Activated CD4-positive, alpha-beta T cell treated with anti-CD3 and anti-CD28 coated beads, Interleukin-2, amount 10 ng/mL, durations not matched to agents 7 days and 5 days (primary cell): ENCODE results near the gene RIMBP2. TPM values are rescaled to one million over a fixed set of nuclear protein-coding genes. Genes with fewer than 3 reads are reported as not detected.

ENCODE experiments used
- CTCF ChIA-PET: fragments of 350-600 bp; sonication (Branson Sonifier 250); formaldehyde crosslinking; loops from one replicate; lab custom pipeline; 2021; ENCODE audit warnings: antibody characterized with exemption; lab: Charles Lee
- POLR2A ChIA-PET: fragments of 350-600 bp; sonication (Branson Sonifier 250); formaldehyde crosslinking; loops from one replicate; lab custom pipeline; 2021; ENCODE audit warnings: antibody characterized with exemption; lab: Charles Lee
- DNase-seq: peaks from one replicate; pipeline ENCODE4 v3.0.0-alpha.2; 2020
- H3K27ac Mint-ChIP-seq: one replicate; pipeline ENCODE4 v1.8.0; 2021; ENCODE audit warnings: mild to moderate bottlenecking, moderate library complexity, mixed read lengths
- H3K27me3 Mint-ChIP-seq: one replicate; pipeline ENCODE4 v1.8.0; 2021; ENCODE audit warnings: mixed read lengths
- H3K36me3 Mint-ChIP-seq: one replicate; pipeline ENCODE4 v1.8.0; 2021; ENCODE audit warnings: low read depth, mixed read lengths
- H3K4me1 Mint-ChIP-seq: one replicate; pipeline ENCODE4 v1.8.0; 2021; ENCODE audit warnings: mixed read lengths
- H3K4me3 Mint-ChIP-seq: one replicate; pipeline ENCODE4 v1.8.0; 2021; ENCODE audit warnings: mild to moderate bottlenecking, moderate library complexity, mixed read lengths
- H3K9me3 Mint-ChIP-seq: one replicate; pipeline ENCODE4 v1.8.0; 2021; ENCODE audit warnings: mixed read lengths
- total RNA-seq, 2 experiments: library from RNA; stranded (reverse); gene quantifications; one replicate each; pipeline ENCODE4 v1.2.3, GENCODE V29; 2021

Gene RIMBP2
- total RNA-seq, 2 experiments from 2014 or later: not detected

GRCh38 chr12:130424858-130425697, 291.0 kb downstream of the RIMBP2 start:
- POLR2A ChIA-PET: no interaction called here
- H3K27me3 Mint-ChIP-seq: no peaks in the 10 kb centered on the region
- no peak for DNase-seq
- CTCF ChIA-PET: no interaction called here
- H3K36me3 Mint-ChIP-seq: no peaks in the 10 kb centered on the region
- H3K4me1 Mint-ChIP-seq: no peaks in the 10 kb centered on the region
- H3K4me3 Mint-ChIP-seq: no peak overlapping the region
- H3K9me3 Mint-ChIP-seq: no peaks in the 10 kb centered on the region
- no peak overlapping the region for H3K27ac Mint-ChIP-seq

GRCh38 chr12:130423991-130424857, 291.9 kb downstream of the RIMBP2 start:
- no peaks in the 10 kb centered on the region for H3K9me3 Mint-ChIP-seq
- no peak overlapping the region for H3K4me3 Mint-ChIP-seq
- CTCF ChIA-PET: no interaction called here

GRCh38 chr12:130423136-130423535, 293.0 kb downstream of the RIMBP2 start:
- Mint-ChIP-seq H3K4me3 (no peak overlapping the region), H3K4me1 (no peaks in the 10 kb centered on the region), H3K27ac (no peak overlapping the region), H3K36me3 (no peaks in the 10 kb centered on the region), H3K27me3 (no peaks in the 10 kb centered on the region), H3K9me3 (no peaks in the 10 kb centered on the region)
- ChIA-PET CTCF (no interaction called here), POLR2A (no interaction called here)
- no peak for DNase-seq

More at GRCh38 chr12:130423991-130424857, 291.9 kb downstream of the RIMBP2 start:
- POLR2A ChIA-PET: no interaction called here
- no peaks in the 10 kb centered on the region for H3K36me3 Mint-ChIP-seq
- no peak overlapping the region for H3K27ac Mint-ChIP-seq
- no peaks in the 10 kb centered on the region for H3K27me3 Mint-ChIP-seq
- no peak for DNase-seq
- no peaks in the 10 kb centered on the region for H3K4me1 Mint-ChIP-seq

GRCh38 chr12:130422676-130423075, 293.4 kb downstream of the RIMBP2 start:
- no peaks in the 10 kb centered on the region for H3K36me3 Mint-ChIP-seq
- DNase-seq: no peak
- H3K9me3 Mint-ChIP-seq: no peaks in the 10 kb centered on the region
- no peaks in the 10 kb centered on the region for H3K4me1 Mint-ChIP-seq
- H3K27ac Mint-ChIP-seq: no peak overlapping the region
- ChIA-PET POLR2A (no interaction called here), CTCF (no interaction called here)
- H3K27me3 Mint-ChIP-seq: peaks cover 2% of the 10 kb centered on the region
- no peak overlapping the region for H3K4me3 Mint-ChIP-seq

GRCh38 chr12:130421896-130422295, 294.2 kb downstream of the RIMBP2 start:
- Mint-ChIP-seq H3K27ac (no peak overlapping the region), H3K27me3 (peaks cover 3% of the 10 kb centered on the region), H3K9me3 (no peaks in the 10 kb centered on the region), H3K4me1 (no peaks in the 10 kb centered on the region), H3K4me3 (no peak overlapping the region), H3K36me3 (no peaks in the 10 kb centered on the region)
- ChIA-PET POLR2A (no interaction called here), CTCF (no interaction called here)
- DNase-seq: no peak

- Mint-ChIP-seq H3K9me3 (no peaks in the 10 kb centered on the region), H3K27ac (no peak overlapping the region), H3K36me3 (no peaks in the 10 kb centered on the region), H3K4me3 (no peak overlapping the region), H3K27me3 (peaks cover 3% of the 10 kb centered on the region), H3K4me1 (no peaks in the 10 kb centered on the region)
- POLR2A ChIA-PET: no interaction called here
- CTCF ChIA-PET: interaction anchor here (1.0 kb wide), 1 partner anchor 30 kb away, joined by 3 read pairs; no protein-coding TSS in a partner anchor
- DNase-seq: no peak
Observed at GRCh38 chr12:130420071-130420470, 296.0 kb downstream of the RIMBP2 start.

GRCh38 chr12:130419116-130419515, 297.0 kb downstream of the RIMBP2 start:
- ChIA-PET POLR2A (no interaction called here), CTCF (interaction anchor here (1.0 kb wide), 1 partner anchor 31 kb away, joined by 3 read pairs; no protein-coding TSS in a partner anchor)
- Mint-ChIP-seq H3K4me1 (no peaks in the 10 kb centered on the region), H3K9me3 (no peaks in the 10 kb centered on the region), H3K27ac (no peak overlapping the region), H3K27me3 (peaks cover 3% of the 10 kb centered on the region), H3K36me3 (no peaks in the 10 kb centered on the region), H3K4me3 (no peak overlapping the region)
- DNase-seq: no peak

- POLR2A ChIA-PET: no interaction called here
- DNase-seq: no peak
- Mint-ChIP-seq H3K27ac (no peak overlapping the region), H3K4me1 (no peaks in the 10 kb centered on the region), H3K36me3 (no peaks in the 10 kb centered on the region), H3K27me3 (peaks cover 3% of the 10 kb centered on the region), H3K4me3 (no peak overlapping the region), H3K9me3 (no peaks in the 10 kb centered on the region)
- CTCF ChIA-PET: no interaction called here
Observed at GRCh38 chr12:130418251-130418650, 297.8 kb downstream of the RIMBP2 start.

GRCh38 chr12:130414381-130414780, 301.7 kb downstream of the RIMBP2 start:
- H3K27ac Mint-ChIP-seq: no peak overlapping the region
- POLR2A ChIA-PET: no interaction called here
- H3K4me1 Mint-ChIP-seq: no peaks in the 10 kb centered on the region
- CTCF ChIA-PET: no interaction called here
- no peak overlapping the region for H3K4me3 Mint-ChIP-seq
- H3K9me3 Mint-ChIP-seq: no peaks in the 10 kb centered on the region
- H3K36me3 Mint-ChIP-seq: no peaks in the 10 kb centered on the region
- H3K27me3 Mint-ChIP-seq: peaks cover 3% of the 10 kb centered on the region
- DNase-seq: no peak

GRCh38 chr12:130413909-130414308, 302.2 kb downstream of the RIMBP2 start:
- Mint-ChIP-seq H3K27me3 (peaks cover 3% of the 10 kb centered on the region), H3K4me3 (no peak overlapping the region), H3K27ac (no peak overlapping the region), H3K36me3 (no peaks in the 10 kb centered on the region), H3K4me1 (no peaks in the 10 kb centered on the region), H3K9me3 (no peaks in the 10 kb centered on the region)
- DNase-seq: no peak
- POLR2A ChIA-PET: no interaction called here
- CTCF ChIA-PET: no interaction called here

GRCh38 chr12:130412384-130412783, 303.7 kb downstream of the RIMBP2 start:
- POLR2A ChIA-PET: no interaction called here

GRCh38 chr12:130405332-130405731, 310.8 kb downstream of the RIMBP2 start:
- no peaks in the 10 kb centered on the region for H3K36me3 Mint-ChIP-seq
- H3K27me3 Mint-ChIP-seq: no peaks in the 10 kb centered on the region
- no peak for DNase-seq
- H3K27ac Mint-ChIP-seq: no peak overlapping the region
- ChIA-PET CTCF (no interaction called here), POLR2A (no interaction called here)
- H3K4me3 Mint-ChIP-seq: no peak overlapping the region
- no peaks in the 10 kb centered on the region for H3K9me3 Mint-ChIP-seq
- H3K4me1 Mint-ChIP-seq: no peaks in the 10 kb centered on the region

More at GRCh38 chr12:130412384-130412783, 303.7 kb downstream of the RIMBP2 start:
- no peaks in the 10 kb centered on the region for H3K36me3 Mint-ChIP-seq
- no peak overlapping the region for H3K4me3 Mint-ChIP-seq
- H3K9me3 Mint-ChIP-seq: no peaks in the 10 kb centered on the region
- H3K4me1 Mint-ChIP-seq: no peaks in the 10 kb centered on the region
- CTCF ChIA-PET: interaction anchor here (0.6 kb wide), 1 partner anchor 99 kb away, joined by 3 read pairs; no protein-coding TSS in a partner anchor
- no peak overlapping the region for H3K27ac Mint-ChIP-seq
- H3K27me3 Mint-ChIP-seq: no peaks in the 10 kb centered on the region
- no peak for DNase-seq

- CTCF ChIA-PET: no interaction called here
- no peaks in the 10 kb centered on the region for H3K4me1 Mint-ChIP-seq
- H3K36me3 Mint-ChIP-seq: no peaks in the 10 kb centered on the region
- POLR2A ChIA-PET: no interaction called here
- DNase-seq: no peak
- H3K4me3 Mint-ChIP-seq: no peak overlapping the region
- H3K27me3 Mint-ChIP-seq: peaks cover 4% of the 10 kb centered on the region
- H3K27ac Mint-ChIP-seq: no peak overlapping the region
- H3K9me3 Mint-ChIP-seq: no peaks in the 10 kb centered on the region
Observed at GRCh38 chr12:130401703-130402102, 314.4 kb downstream of the RIMBP2 start.
